ENCODE data around the gene SLC30A7.
A peak's percentile ranks its signal among the peaks of the same experiment; 100 is the strongest.
"Not testable (repeated sequence)": the region's sequence is repeated elsewhere in the genome, so short reads cannot be mapped to it uniquely, and the experiment has no call there.

The SLC30A7 gene

DNA sequence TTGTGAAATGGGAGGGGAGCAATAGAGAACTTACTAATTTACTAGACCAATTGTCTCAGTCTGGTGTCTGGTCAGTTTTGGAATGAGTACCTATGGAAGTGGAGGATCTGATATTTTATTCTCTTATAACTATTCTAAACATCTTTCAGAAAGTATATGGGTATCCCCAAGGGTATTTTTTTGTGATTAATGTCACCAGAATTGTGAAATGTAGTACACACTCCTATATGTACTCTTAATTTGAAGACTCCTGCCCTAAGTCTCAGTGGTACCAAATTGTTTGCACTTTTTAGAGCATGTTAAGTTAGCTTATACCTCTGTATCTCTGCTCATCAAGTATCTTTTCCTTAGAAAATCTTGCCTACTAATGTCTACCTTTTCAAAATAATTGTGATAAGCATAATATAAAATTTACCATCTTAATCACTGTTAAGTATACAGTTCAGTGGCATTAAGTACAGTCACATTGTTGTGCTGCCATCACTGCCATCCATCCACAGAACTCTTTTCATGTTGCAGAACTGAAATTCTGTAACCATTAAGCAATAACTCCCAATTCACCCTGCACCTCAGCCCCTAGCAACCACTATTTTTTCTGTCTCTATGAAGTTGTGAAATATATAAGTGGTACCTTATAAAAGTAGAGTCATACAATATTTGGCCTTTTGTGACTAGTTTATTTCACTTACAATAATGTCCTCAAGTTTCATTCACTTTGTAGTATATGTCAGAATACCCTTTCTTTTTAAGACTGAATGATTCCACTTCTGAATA lies 40.5 kb downstream of the SLC30A7 start:
- no peak overlapping the region for H3K4me3 ChIP-seq (ENCODE audit: low read depth, low read length)
- no peak for DNase-seq (ENCODE audit: low read depth)
- TF ChIP-seq, protein P1, sequence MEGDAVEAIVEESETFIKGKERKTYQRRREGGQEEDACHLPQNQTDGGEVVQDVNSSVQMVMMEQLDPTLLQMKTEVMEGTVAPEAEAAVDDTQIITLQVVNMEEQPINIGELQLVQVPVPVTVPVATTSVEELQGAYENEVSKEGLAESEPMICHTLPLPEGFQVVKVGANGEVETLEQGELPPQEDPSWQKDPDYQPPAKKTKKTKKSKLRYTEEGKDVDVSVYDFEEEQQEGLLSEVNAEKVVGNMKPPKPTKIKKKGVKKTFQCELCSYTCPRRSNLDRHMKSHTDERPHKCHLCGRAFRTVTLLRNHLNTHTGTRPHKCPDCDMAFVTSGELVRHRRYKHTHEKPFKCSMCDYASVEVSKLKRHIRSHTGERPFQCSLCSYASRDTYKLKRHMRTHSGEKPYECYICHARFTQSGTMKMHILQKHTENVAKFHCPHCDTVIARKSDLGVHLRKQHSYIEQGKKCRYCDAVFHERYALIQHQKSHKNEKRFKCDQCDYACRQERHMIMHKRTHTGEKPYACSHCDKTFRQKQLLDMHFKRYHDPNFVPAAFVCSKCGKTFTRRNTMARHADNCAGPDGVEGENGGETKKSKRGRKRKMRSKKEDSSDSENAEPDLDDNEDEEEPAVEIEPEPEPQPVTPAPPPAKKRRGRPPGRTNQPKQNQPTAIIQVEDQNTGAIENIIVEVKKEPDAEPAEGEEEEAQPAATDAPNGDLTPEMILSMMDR (IDR thresholded peaks at IDR 0.05; ENCODE audit: control insufficient read depth, extremely low read depth, insufficient read depth) = no peak

DNA sequence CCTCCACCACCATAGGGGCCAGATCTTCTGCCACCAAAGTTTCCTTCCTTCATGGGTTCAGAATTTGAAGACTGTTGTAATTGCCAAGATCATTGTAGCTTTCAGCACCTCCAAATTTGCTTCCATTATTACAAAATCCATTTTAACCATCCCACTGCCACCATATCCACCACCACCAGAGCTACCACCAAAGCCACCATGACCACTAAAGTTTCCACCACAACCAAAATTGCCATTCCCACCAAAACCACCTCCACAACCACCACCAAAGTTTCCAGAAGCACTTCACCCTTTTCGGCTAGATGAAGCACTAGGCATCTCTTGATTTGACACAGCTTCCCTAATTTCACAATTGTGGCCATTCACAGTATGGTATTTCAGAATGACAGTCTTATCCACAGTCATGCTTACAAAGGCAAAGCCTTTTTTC lies 45.2 kb downstream of the SLC30A7 start:
- no peak overlapping the region for H3K4me3 ChIP-seq (ENCODE audit: low read depth, low read length)
- DNase-seq (ENCODE audit: low read depth) = no peak
- TF ChIP-seq, protein P1 (IDR thresholded peaks at IDR 0.05; ENCODE audit: control insufficient read depth, extremely low read depth, insufficient read depth) = no peak

DNA sequence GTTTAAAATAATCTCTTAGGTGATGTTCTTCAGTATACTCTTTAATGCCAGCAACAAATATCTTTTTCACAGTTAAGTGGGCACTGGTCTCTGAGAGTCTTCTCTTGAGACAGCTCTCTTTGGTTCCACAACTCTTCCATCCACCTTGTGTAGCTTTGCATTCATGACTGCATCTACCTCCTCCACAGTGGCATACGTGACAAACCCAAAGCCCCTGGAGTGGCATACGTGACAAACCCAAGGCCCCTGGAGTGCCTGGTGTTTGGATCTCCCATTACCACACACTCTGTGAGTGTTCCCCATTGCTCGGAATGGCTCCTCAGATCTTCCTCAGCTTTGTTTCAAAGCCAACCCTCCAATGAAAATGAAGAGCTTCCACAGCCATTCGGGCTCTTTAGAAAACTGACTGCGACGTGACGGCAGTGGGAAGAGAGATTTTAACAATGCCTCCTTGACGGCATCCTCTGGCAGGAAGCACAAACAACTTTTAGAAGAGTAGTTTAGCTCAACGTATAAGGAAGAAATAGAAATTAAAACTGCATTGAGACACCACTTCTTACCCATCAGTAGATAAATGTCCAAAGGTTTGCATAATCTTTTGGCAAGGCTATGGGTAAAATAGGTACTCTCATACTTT lies 45.8 kb downstream of the SLC30A7 start:
- TF ChIP-seq, protein P1 (IDR thresholded peaks at IDR 0.05; ENCODE audit: control insufficient read depth, extremely low read depth, insufficient read depth) = no peak

DNA sequence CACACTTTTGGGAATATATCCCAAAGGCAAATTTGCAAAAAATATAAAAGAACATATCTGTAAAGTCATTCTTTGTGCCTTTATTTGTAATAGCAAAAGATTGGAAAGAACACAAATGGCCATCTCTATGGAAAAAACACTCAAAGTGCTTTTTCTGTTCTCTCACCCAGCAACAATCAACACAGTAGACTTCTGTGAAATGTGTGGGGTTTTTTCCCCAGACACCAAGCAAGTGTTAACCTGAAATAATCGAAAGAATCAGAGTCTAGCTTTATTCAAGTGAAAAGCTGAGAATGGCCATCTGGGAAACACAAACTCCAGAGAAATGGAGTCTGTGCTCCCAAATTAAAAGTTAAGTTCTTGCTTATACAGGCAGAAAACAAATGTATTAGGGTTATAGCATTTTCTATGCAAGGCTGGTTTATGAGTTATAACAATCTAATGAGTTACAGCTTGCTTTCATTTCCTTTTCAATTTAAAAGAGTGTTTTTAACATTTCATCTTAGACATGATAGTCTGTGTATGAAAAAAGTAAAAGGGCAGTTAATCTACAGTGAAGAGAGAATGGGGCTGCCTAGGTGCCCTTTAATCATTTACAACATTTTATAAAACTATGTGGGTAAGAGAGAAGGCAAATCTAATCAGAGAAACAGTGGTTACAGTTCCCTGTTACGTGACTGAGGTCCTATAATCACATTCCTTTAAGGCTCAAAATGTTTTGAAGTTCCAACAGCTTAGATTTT lies 46.6 kb downstream of the SLC30A7 start:
- DNase-seq (ENCODE audit: low read depth) = no peak
- H3K4me3 ChIP-seq (ENCODE audit: low read depth, low read length) = no peak overlapping the region
- TF ChIP-seq, protein P1 (IDR thresholded peaks at IDR 0.05; ENCODE audit: control insufficient read depth, extremely low read depth, insufficient read depth) = no peak

More for the DNA sequence above, 45.8 kb downstream of the SLC30A7 start:
- H3K4me3 ChIP-seq (ENCODE audit: low read depth, low read length) = no peak overlapping the region
- DNase-seq (ENCODE audit: low read depth) = no peak

DNA sequence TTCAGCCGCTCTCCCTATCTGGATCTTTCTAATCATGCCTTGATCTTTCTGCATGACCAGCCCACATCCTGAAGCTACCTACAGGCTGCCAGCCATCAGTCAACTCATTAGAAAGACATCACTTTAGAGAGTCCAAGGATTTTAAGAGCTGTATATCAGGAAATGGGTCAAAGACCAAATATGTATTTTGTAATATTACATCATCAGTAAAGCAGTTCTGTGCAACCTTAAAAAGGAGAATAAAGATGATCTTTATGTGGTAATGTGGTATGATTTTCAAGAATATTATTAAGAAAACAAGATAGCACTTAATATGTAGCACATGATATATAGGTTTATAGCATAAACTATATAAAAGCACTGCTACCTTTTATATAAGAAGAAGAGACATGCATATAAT lies 47.6 kb downstream of the SLC30A7 start:
- TF ChIP-seq, protein P1 (IDR thresholded peaks at IDR 0.05; ENCODE audit: control insufficient read depth, extremely low read depth, insufficient read depth) = no peak
- no peak for DNase-seq (ENCODE audit: low read depth)
- no peak overlapping the region for H3K4me3 ChIP-seq (ENCODE audit: low read depth, low read length)

DNA sequence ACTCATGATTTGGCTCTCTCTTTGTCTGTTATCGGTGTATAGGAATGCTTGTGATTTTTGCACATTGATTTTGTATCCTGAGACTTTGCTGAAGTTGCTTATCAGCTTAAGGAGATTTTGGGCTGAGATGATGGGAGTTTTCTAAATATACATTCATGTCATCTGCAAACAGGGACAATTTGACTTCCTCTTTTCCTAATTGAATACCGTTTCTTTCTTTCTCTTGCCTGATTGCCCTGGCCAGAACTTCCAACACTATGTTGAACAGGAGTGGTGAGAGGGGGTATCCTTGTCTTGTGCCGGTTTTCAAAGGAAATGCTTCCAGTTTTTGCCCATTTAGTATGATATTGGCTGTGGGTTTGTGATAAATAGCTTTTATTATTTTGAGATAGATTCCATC lies 50.2 kb downstream of the SLC30A7 start:
- H3K4me3 ChIP-seq (ENCODE audit: low read depth, low read length); DNase-seq (ENCODE audit: low read depth): not testable (repeated sequence)

DNA sequence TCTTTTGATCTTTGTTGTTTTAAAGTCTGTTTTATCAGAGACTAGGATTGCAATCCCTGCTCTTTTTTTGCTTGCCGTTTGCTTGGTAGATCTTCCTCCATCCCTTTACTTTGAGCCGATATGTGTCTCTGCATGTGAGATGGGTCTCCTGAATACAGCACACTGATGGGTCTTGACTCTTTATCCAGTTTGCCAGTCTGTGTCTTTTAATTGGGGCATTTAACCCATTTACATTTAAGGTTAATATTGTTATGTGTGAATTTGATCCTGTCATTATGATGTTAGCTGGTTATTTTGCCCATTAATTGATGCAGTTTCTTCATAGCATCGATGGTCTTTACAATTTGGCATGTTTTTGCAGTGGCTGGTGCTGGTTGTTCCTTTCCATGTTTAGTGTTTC lies 51.9 kb downstream of the SLC30A7 start:
- not testable (repeated sequence) for H3K4me3 ChIP-seq (ENCODE audit: low read depth, low read length); DNase-seq (ENCODE audit: low read depth)

DNA sequence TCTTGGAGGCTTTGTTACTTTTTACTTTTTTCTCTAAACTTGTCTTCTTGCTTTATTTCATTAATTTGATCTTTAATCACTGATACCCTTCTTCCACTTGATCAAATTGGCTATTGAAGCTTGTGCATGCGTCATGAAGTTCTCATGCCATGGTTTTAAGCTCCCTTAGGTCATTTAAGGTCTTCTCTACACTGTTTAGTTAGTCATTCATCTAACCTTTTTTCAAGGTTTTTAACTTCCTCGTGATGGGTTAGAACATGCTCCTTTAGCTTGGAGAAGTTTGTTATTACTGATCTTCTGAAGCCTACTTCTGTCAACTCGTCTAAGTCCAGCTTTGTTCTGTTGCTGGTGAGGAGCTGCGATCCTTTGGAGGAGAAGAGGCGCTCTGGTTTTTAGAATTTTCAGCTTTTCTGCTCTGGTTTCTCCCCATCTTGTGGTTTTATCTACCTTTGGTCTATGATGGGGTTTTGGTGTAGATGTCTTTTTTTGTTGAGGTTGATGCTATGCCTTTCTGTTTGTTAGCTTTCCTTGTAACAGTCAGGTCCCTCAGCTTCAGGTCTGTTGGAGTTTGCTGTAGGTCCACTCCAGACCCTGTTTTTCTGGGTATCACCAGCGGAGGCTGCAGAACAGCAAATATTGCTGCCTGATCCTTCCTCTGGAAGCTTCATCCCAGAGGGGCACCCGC lies 53.0 kb downstream of the SLC30A7 start:
- DNase-seq (ENCODE audit: low read depth); H3K4me3 ChIP-seq (ENCODE audit: low read depth, low read length): not testable (repeated sequence)

DNA sequence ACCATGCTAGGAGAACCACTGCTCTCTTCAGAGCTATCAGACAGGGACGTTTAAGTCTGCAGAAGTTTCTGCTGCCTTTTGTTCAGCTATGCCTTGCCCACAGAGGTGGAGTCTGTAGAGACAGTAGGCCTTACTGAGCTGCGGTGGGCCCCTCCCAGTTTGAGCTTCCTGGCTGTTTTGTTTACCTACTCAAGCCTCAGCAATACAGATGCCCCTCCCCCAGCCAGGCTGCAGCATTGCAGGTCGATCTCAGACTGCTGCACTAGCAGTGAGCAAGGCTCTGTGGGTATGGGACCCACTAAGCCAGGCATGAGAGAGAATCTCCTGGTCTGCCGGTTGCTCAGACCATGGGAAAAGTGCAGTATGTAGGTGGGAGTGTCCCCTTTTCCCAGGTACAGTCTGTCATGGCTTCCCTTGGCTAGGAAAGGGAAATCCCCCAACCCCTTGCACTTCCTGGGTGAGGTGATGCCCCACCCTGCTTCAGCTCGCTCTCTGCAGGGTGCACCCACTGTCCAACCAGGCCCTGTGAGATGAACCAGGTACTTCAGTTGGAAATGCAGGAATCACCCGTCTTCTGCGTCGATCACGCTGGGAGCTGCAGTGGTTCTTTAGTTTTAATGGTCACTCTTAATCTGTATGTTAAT lies 53.7 kb downstream of the SLC30A7 start:
- H3K4me3 ChIP-seq (ENCODE audit: low read depth, low read length) = not testable (repeated sequence)
- DNase-seq (ENCODE audit: low read depth) = peak; percentile 56
